GM19025 (cell line): Measurements from ENCODE around the gene DTWD2.
"Not testable (repeated sequence)": the region's sequence is repeated elsewhere in the genome, so short reads cannot be mapped to it uniquely, and the experiment has no call there.

Experiments used
- ATAC-seq: cut with Tn5 transposase; IDR thresholded peaks from one replicate; pipeline ENCODE4 v1.9.1; 2021; ENCODE audit warnings: mild to moderate bottlenecking, low read depth, moderate library complexity; ENCODE audit not compliant: unreplicated experiment

DTWD2 gene

DNA sequence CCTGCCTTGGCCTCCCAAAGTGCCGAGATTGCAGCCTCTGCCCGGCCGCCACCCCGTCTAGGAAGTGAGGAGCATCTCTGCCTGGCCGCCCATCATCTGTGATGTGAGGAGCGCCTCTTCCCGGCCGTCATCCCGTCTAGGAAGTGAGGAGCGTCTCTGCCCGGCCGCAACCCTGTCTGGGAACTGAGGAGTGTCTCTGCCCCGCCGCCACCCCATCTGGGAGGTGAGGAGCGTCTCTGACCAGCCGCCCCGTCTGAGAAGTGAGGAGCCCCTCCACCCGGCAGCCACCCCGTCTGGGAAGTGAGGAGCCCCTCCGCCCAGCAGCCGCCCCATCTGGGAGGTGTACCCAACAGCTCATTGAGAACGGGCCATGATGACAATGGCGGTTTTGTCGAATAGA, 10.5 kb upstream of the DTWD2 start:
- ATAC-seq: not testable (repeated sequence)

DNA sequence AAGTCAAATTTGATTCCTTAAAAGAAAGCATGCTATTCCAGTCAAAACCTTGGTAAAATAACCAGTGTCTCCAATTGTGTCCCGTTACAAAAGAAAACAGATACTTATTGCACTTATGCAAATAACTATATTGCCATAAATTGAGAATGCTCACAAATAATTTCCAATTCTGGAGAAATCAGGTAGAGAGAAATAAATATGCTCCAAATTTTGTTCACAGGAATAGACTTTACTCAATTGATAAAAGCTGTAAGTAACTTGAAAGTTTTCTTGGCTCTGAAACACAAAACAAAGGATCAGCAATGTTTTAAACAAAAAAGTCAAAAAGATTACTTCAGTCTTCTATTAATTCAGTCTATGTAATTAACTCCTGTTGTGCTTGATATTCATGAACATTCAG, 7.8 kb upstream of the DTWD2 start:
- ATAC-seq: no peak

DNA sequence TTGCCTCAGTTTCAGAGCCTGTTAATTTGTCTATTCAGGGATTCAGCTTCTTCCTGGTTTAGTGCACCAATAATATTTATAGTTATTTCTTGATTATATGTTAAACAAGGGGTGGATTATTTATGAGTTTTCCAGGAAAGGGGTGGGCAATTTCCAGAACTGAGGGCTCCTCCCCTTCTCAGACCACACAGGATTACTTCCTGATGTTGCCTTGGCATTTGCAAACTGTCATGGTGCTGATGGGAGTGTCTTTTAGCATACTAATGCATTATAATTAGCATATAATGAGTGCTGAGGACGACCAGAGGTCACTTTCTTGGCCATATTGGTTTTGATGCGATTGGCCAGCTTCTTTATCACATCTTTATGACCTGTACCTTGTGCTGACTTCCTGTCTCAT, 6.2 kb upstream of the DTWD2 start:
- no peak for ATAC-seq

DNA sequence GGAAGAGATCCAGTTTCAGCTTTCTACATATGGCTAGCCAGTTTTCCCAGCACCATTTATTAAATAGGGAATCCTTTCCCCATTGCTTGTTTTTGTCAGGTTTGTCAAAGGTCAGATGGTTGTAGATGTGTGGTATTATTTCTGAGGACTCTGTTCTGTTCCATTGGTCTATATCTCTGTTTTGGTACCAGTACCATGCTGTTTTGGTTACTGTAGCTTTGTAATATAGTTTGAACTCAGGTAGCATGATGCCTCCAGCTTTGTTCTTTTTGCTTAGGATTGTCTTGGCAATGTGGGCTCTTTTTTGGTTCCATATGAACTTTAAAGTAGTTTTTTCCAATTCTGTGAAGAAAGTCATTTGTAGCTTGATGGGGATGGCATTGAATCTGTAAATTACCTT, 4.8 kb upstream of the DTWD2 start:
- not testable (repeated sequence) for ATAC-seq

GRCh38 chr5:118992055-118992454, 3.7 kb upstream of the DTWD2 start:
- ATAC-seq: not testable (repeated sequence)

GRCh38 chr5:118990582-118990981, 2.2 kb upstream of the DTWD2 start:
- no peak for ATAC-seq

DNA sequence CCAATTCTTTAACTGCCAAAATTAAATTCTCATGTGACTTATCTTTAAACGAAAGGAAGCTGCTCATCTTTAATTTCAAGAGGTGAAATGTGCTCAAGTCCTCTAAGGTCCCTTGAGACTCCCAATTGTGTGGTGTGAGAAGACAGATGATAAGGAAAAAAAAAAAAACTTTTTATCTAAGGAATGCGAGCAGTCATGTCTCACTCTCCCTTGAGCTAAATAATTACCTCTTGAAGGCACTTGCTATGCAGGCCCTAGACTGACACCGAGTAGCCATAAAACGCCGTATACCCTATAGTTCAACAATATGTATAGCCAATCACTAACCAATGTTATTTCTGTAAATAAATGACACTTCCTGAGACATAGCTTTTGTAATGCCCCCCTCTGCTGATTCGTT, 1.5 kb upstream of the DTWD2 start:
- ATAC-seq: no peak

DNA sequence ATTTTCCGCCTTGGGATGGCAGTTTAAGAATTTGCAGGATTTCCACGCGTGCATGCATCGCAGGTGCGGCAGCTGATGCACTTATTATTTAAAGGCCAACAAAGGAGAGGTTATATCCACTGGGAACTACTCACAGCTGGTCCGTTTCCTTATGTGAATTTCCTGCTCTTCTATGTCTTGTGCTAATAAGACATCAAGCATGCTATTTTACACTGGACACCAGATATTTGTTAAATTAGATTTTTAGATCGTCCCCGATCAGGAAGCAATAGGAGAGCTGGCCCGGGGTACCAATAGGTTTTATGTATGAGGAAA, 476 bp upstream of the DTWD2 start:
- ATAC-seq: no peak

- ATAC-seq: no peak
Measured at GRCh38 chr5:118984602-118985001, 3.7 kb downstream of the DTWD2 start.

DNA sequence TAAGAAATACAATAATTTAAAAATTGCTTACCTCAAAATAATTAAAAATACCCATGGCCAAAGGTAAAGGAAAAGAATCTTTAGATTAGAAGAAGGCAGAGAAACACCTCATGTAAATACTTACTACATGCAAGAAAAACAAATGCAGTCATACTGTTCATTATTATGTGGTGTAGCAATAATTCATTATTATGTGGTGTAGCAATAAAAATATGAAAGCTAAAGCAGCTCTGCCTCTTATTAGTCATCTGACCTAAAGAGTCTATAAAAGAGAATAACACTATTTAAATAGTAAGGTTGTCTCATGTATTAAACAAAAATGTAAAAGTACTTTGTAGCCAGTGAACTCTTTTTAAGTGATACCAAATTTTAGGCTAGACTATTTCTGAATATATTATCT, 6.6 kb downstream of the DTWD2 start:
- no peak for ATAC-seq

DNA sequence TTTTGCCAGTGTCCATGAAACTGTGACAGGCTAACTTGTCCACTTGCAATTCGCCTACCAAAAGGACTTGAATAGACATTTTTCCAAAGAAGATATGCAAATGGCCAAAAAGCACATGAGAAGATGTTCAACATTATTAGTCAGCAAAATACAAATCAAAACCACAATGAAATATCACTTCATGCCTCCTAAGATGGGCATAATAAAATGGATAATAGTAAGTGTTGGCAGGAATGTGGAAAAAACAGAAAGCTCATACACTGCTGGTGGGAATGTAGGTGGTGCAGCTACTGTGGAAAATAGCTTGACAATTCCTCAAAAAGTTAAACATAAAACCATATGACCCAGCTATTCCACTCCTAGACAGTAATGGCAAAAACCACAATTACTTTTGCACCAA, 7.9 kb downstream of the DTWD2 start:
- ATAC-seq: no peak

GRCh38 chr5:118980017-118980416, 8.3 kb downstream of the DTWD2 start:
- ATAC-seq: no peak

DNA sequence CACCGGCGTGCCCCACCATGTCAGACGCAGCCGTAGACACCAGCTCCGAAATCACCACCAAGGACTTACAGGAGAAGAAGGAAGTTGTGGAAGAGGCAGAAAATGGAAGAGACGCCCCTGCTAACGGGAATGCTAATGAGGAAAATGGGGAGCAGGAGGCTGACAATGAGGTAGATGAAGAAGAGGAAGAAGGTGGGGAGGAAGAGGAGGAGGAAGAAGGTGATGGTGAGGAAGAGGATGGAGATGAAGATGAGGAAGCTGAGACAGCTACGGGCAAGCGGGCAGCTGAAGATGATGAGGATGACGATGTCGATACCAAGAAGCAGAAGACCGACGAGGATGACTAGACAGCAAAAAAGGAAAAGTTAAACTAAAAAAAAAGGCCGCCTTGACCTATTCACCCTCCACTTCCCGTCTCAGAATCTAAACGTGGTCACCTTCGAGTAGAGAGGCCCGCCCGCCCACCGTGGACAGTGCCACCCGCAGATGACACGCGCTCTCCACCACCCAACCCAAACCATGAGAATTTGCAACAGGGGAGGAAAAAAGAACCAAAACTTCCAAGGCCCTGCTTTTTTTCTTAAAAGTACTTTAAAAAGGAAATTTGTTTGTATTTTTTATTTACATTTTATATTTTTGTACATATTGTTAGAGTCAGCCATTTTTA, 14.4 kb downstream of the DTWD2 start:
- not testable (repeated sequence) for ATAC-seq

- ATAC-seq: no peak
Measured at GRCh38 chr5:118968925-118969375, 19.4 kb downstream of the DTWD2 start.

DNA sequence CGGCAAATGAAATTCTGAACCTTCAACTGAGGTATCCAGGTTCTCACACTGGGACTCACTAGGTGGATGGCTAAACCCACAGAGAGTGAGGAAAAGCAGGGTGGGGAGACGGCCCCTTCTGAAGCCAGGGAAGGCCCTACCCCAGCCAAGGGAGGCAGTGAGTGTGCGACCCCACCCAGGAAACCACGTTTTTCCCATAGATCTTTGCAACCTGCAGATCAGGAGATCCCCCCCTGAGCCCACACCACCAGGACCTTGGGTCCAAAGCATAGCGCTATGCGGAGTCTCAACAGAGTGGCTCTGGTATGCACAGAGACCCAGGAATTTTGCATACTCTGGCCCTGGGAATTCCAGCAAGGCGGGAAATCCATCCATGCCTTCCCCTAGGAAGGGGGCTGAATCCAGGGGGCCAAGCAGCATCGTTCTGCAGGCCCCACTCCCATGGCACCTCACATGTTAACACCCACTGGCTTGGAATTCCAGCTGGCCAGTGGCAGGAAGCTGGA, 19.9 kb downstream of the DTWD2 start:
- ATAC-seq: no peak

DNA sequence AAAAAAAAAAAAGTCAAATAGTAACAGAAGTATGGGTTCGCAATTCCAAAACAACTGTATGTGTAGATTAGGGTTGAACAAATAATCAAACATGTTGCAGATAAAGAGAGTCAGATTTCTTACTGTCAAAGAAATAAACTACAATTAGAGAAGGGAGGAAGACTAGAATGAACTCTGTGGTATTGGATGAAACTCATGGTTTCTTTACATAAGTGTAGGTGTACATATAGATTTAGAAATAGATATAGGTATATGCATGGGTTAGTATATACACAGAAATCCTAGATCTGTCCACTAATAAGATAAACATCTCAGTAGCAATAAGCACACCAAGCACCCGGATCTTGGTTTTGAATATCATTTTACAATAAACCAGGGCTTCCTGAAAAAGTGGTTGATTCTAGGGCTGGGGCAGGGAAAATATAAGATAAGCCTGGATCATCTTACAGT, 21.3 kb downstream of the DTWD2 start:
- ATAC-seq: no peak

DNA sequence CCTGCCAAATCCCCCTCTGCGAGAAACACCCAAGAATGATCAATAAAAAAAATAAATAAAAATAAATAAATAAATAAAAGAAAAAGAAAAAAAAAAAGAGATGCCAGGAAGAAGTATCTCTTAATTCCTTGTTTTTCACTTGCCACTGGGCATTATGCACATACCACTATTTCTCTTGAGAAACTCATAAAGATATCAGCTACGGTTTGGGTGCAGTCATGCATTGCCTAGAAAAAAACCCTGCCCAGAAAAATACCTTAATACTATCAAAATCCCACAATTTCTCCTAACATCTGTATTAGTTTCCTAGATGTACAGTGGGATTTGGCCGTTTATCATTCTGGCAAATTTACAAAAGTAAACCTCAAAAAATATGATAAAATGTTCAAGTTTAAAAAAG, 22.5 kb downstream of the DTWD2 start:
- ATAC-seq: no peak

GRCh38 chr5:118964970-118965369, 23.4 kb downstream of the DTWD2 start:
- not testable (repeated sequence) for ATAC-seq

DNA sequence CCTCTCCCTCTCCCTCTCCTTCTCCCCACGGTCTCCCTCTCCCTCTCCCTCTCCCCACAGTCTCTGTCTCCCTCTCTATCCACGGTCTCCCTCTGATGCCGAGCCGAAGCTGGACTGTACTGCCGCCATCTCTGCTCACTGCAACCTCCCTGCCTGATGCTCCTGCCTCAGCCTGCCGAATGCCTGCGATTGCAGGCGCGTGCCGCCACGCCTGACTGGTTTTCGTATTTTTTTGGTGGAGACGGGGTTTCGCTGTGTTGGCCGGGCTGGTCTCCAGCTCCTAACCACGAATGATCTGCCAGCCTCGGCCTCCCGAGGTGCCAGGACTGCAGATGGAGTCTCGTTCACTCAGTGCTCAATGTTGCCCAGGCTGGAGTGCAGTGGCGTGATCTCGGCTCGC, 24.0 kb downstream of the DTWD2 start:
- not testable (repeated sequence) for ATAC-seq

- no peak for ATAC-seq
Measured at GRCh38 chr5:118963169-118963568, 25.2 kb downstream of the DTWD2 start.

- no peak for ATAC-seq
Measured at GRCh38 chr5:118960557-118960956, 27.8 kb downstream of the DTWD2 start.

DNA sequence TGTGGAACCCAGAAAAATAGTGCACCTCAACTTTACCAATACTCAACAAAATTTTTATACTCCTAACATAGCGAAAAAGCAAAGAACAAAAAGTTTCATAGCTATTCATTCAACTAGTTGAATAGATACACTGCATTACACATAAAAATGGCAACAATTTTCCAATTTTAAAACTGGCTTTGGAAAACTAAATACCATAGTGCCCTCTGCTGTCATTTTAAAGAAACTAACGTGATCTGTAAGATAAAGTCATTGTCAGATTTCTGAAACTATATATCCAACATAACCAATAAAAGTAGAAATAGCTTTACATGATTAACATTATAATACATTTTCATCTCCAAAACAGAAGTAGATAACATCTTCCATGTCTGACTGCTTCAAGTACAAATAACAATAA, 31.6 kb downstream of the DTWD2 start:
- ATAC-seq: no peak

- ATAC-seq: no peak
Measured at GRCh38 chr5:118953652-118954005, 34.7 kb downstream of the DTWD2 start.
